H1 (cell line): ENCODE data around the gene MED12L. TPM values are rescaled to one million over a fixed set of nuclear protein-coding genes. Genes with fewer than 3 reads are reported as not detected.

Experiments
- BACH1 ChIP-seq: IDR thresholded peaks from 2 replicates; pipeline ENCODE4 v1.6.1; 2012; ENCODE audit warnings: low read length, improper control_type of control experiment
- CBX5 ChIP-seq: fragments of 300-800, 300-1000 bp; sonication (generic); IDR thresholded peaks from 2 replicates; pipeline ENCODE4 v1.7.1; 2016; ENCODE audit warnings: antibody characterized with exemption, low read length, low read depth
- CBX8 ChIP-seq: fragments of 300-800, 300-1000 bp; sonication (generic); IDR thresholded peaks from 2 replicates; pipeline ENCODE4 v1.7.1; 2016; ENCODE audit warnings: low read depth, low read length, borderline replicate concordance
- HDAC2 ChIP-seq, 2 experiments: fragments of 300-600 bp in 1 of 2; sonication (generic) in 1 of 2; IDR thresholded peaks; 2 replicates each; pipeline ENCODE4 v1.6.1; 2011 to 2012; ENCODE audit warnings: low read depth in 2 of 2, low read length in 2 of 2, mild to moderate bottlenecking in 2 of 2, moderate library complexity in 2 of 2, borderline replicate concordance in 1 of 2, inconsistent platforms in 1 of 2
- polyA plus RNA-seq, 7 experiments: library from polyadenylated mRNA; depleted of rRNA in 3 of 7; stranded (reverse) in 5 of 7; unstranded in 2 of 7; fragments of >200 nt in 5 of 7; fragments of 200-250 nt in 2 of 7; gene quantifications; 1 replicate in 5 of 7; 2 replicates in 1 of 7; 4 replicates in 1 of 7; pipeline versions ENCODE4 v1.2.1 to v1.2.3, GENCODE V29; 2011 to 2013; ENCODE audit warnings: missing spikeins in 2 of 7, mixed read lengths in 2 of 7
- total RNA-seq: library from RNA; stranded (reverse); fragmentation: NEBNext Ultra II Directional; extraction: Animal tissue kit (Norgen Biotek cat#: 25700); gene quantifications from 2 replicates; pipeline ENCODE4 v1.2.1, GENCODE V29; 2021
- TF ChIP-seq, protein P1 (sequence below), 3 experiments: IDR thresholded peaks; 1 replicate in 2 of 3; 2 replicates in 1 of 3; pipeline versions ENCODE4 v1.5.1 to v1.6.1; 2011; ENCODE audit warnings: low read length in 3 of 3, mild to moderate bottlenecking in 3 of 3, inconsistent platforms in 2 of 3, low read depth in 1 of 3, moderate library complexity in 1 of 3; ENCODE audit not compliant: insufficient read depth in 1 of 3; ENCODE audit errors: control extremely low read depth in 1 of 3
- TF ChIP-seq, protein P2 (sequence below): IDR thresholded peaks from 2 replicates; pipeline ENCODE4 v1.6.1; 2012; ENCODE audit warnings: inconsistent platforms

MED12L gene
- total and polyA plus RNA-seq, 2 of the 8 experiments (the other 6 are each of a cell fraction or from before 2014, with no cell fraction given), result 3.6 to 26.2 TPM

DNA sequence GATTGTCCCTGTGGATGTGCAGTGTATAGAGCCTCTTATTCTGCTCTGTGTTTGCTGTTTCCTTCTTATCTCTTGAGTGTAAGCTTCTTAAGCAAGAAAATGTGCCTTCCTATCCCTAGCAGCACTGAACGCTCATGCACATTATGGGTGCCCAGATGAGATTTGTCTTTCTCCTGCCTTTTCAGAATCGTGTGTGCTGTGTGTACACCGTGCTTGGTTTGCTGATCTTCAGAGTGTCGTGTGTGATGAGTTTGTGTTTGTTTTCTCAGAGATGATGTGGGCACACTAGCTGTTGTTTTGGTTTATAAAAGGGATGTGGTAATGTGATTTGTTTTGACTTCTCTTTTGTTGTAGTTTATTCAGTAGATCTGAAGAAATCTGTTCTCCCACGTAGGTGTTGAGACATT, 97.8 kb downstream of the MED12L start (continued):
- TF ChIP-seq, protein P1, sequence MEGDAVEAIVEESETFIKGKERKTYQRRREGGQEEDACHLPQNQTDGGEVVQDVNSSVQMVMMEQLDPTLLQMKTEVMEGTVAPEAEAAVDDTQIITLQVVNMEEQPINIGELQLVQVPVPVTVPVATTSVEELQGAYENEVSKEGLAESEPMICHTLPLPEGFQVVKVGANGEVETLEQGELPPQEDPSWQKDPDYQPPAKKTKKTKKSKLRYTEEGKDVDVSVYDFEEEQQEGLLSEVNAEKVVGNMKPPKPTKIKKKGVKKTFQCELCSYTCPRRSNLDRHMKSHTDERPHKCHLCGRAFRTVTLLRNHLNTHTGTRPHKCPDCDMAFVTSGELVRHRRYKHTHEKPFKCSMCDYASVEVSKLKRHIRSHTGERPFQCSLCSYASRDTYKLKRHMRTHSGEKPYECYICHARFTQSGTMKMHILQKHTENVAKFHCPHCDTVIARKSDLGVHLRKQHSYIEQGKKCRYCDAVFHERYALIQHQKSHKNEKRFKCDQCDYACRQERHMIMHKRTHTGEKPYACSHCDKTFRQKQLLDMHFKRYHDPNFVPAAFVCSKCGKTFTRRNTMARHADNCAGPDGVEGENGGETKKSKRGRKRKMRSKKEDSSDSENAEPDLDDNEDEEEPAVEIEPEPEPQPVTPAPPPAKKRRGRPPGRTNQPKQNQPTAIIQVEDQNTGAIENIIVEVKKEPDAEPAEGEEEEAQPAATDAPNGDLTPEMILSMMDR (IDR thresholded peaks at IDR 0.05; ENCODE audit: control extremely low read depth in 1 of 3, insufficient read depth in 1 of 3, low read depth in 1 of 3, low read length in 3 of 3), result no peak
- TF ChIP-seq CBX8 (no peak), BACH1 (no peak), CBX5 (no peak), HDAC2 (IDR thresholded peaks at IDR 0.05; ENCODE audit: borderline replicate concordance in 1 of 2, low read depth in 2 of 2, low read length in 2 of 2) (no peak)
- TF ChIP-seq, protein P2, sequence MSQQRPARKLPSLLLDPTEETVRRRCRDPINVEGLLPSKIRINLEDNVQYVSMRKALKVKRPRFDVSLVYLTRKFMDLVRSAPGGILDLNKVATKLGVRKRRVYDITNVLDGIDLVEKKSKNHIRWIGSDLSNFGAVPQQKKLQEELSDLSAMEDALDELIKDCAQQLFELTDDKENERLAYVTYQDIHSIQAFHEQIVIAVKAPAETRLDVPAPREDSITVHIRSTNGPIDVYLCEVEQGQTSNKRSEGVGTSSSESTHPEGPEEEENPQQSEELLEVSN, result no peak
